Calu3 (cell line): ENCODE data around the gene SETD7. TPM values are rescaled to one million over a fixed set of nuclear protein-coding genes. Genes with fewer than 3 reads are reported as not detected.

Source experiments
- BruUV-seq: library from RNA; stranded (reverse); fragments of 400-500 nt; replicated peaks from 2 replicates; lab custom pipeline; 2021; lab: Mats Ljungman, UMichigan
- CTCF ChIA-PET: fragments of 300-600 bp; sonication (Branson Sonifier 250); formaldehyde crosslinking; loops from one replicate; lab custom pipeline; 2022; ENCODE audit warnings: antibody characterized with exemption; lab: Charles Lee
- DNase-seq: peaks from one replicate; pipeline ENCODE4 v3.0.0; 2022
- H3K27ac Mint-ChIP-seq: one replicate; pipeline ENCODE4 v1.8.0; 2022; ENCODE audit warnings: mixed read lengths; ENCODE audit not compliant: unreplicated experiment
- H3K27me3 Mint-ChIP-seq: one replicate; pipeline ENCODE4 v1.8.0; 2022; ENCODE audit warnings: mixed read lengths; ENCODE audit not compliant: unreplicated experiment
- H3K36me3 Mint-ChIP-seq: one replicate; pipeline ENCODE4 v1.8.0; 2022; ENCODE audit warnings: mild to moderate bottlenecking, moderate library complexity, mixed read lengths; ENCODE audit not compliant: insufficient read depth, unreplicated experiment
- H3K4me1 Mint-ChIP-seq: one replicate; pipeline ENCODE4 v1.8.0; 2022; ENCODE audit warnings: mild to moderate bottlenecking, low read depth, mixed read lengths; ENCODE audit not compliant: unreplicated experiment
- H3K4me3 Mint-ChIP-seq: one replicate; pipeline ENCODE4 v1.8.0; 2022; ENCODE audit warnings: mild to moderate bottlenecking, low read depth, moderate library complexity, mixed read lengths; ENCODE audit not compliant: unreplicated experiment
- H3K9me3 Mint-ChIP-seq: one replicate; pipeline ENCODE4 v1.8.0; 2022; ENCODE audit warnings: low read depth, mixed read lengths; ENCODE audit not compliant: unreplicated experiment
- CTCF ChIP-seq: fragments of 200-600 bp; IDR thresholded peaks from one replicate; pipeline ENCODE4 v1.8.0; 2022; ENCODE audit warnings: antibody characterized with exemption; ENCODE audit not compliant: unreplicated experiment
- intact Hi-C: fragments of 100-400 bp; cut with micrococcal nuclease; formaldehyde crosslinking; loops from one replicate; pipeline ENCODE4 v1.10.0; 2022; ENCODE audit not compliant: unreplicated experiment
- total RNA-seq: library from RNA; stranded (reverse); gene quantifications from 2 replicates; pipeline ENCODE4 v1.2.3, GENCODE V29; 2022

SETD7 gene
- total RNA-seq, 1 experiment from 2014 or later: 16.4 TPM

- Mint-ChIP-seq H3K4me3 (no peak overlapping the region), H3K4me1 (no peaks in the 10 kb centered on the region), H3K27me3 (peaks cover 9% of the 10 kb centered on the region), H3K9me3 (no peaks in the 10 kb centered on the region), H3K27ac (no peak overlapping the region), H3K36me3 (no peaks in the 10 kb centered on the region)
- no peak for TF ChIP-seq CTCF
- intact Hi-C loops: no loop called here
- CTCF ChIA-PET: no interaction called here
- no peak for DNase-seq
- BruUV-seq: no TSS peak
These were observed 18.6 kb upstream of the SETD7 start for GRCh38 chr4:139574641-139575040.

- no TSS peak for BruUV-seq
- intact Hi-C loops: no loop called here
- CTCF ChIA-PET: no interaction called here
- H3K9me3 Mint-ChIP-seq: no peaks in the 10 kb centered on the region
- no peaks in the 10 kb centered on the region for H3K36me3 Mint-ChIP-seq
- DNase-seq: no peak
- TF ChIP-seq CTCF: no peak
- H3K4me1 Mint-ChIP-seq: no peaks in the 10 kb centered on the region
- H3K4me3 Mint-ChIP-seq: no peak overlapping the region
- no peaks in the 10 kb centered on the region for H3K27me3 Mint-ChIP-seq
- H3K27ac Mint-ChIP-seq: no peak overlapping the region
These were observed 12.4 kb upstream of the SETD7 start for GRCh38 chr4:139568206-139568955.

GRCh38 chr4:139567159-139567870 is 11.3 kb upstream of the SETD7 start:
- Mint-ChIP-seq H3K4me3 (no peak overlapping the region), H3K4me1 (no peaks in the 10 kb centered on the region), H3K36me3 (no peaks in the 10 kb centered on the region), H3K27ac (no peak overlapping the region), H3K27me3 (no peaks in the 10 kb centered on the region), H3K9me3 (no peaks in the 10 kb centered on the region)
- intact Hi-C loops: no loop called here
- no TSS peak for BruUV-seq
- no peak for DNase-seq
- CTCF ChIA-PET: no interaction called here
- no peak for TF ChIP-seq CTCF

GRCh38 chr4:139564502-139564901 is 8.5 kb upstream of the SETD7 start:
- H3K27ac Mint-ChIP-seq: no peak overlapping the region
- H3K4me3 Mint-ChIP-seq: no peak overlapping the region
- no peak for TF ChIP-seq CTCF
- no TSS peak for BruUV-seq
- no peaks in the 10 kb centered on the region for H3K27me3 Mint-ChIP-seq
- intact Hi-C loops: no loop called here
- H3K9me3 Mint-ChIP-seq: no peaks in the 10 kb centered on the region
- peaks cover 2% of the 10 kb centered on the region for H3K4me1 Mint-ChIP-seq
- DNase-seq: no peak
- CTCF ChIA-PET: no interaction called here
- no peaks in the 10 kb centered on the region for H3K36me3 Mint-ChIP-seq
